Panc1 (cell line): ENCODE results near the gene SBF2. TPM values are rescaled to one million over a fixed set of nuclear protein-coding genes. Genes with fewer than 3 reads are reported as not detected.

Experiments used
- ATAC-seq: fragments of 200-7000 bp; cut with Tn5 transposase; 2 replicates; pipeline ENCODE4 v1.9.1; 2020; ENCODE audit warnings: mild to moderate bottlenecking, moderate library complexity
- BruUV-seq: library from RNA; stranded (reverse); fragments of 400-500 nt; replicated peaks from 2 replicates; lab custom pipeline; 2021; lab: Mats Ljungman, UMichigan
- CTCF ChIA-PET: fragments of 300-600 bp; sonication (Branson Sonifier 250); formaldehyde crosslinking; loops from one replicate; lab custom pipeline; 2022; ENCODE audit warnings: antibody characterized with exemption; lab: Charles Lee
- POLR2A ChIA-PET: fragments of 300-600 bp; sonication (Branson Sonifier 250); formaldehyde crosslinking; loops from one replicate; lab custom pipeline; 2022; ENCODE audit warnings: antibody characterized with exemption; lab: Charles Lee
- DNase-seq: peaks from one replicate; pipeline ENCODE4 v3.0.0-alpha.2; 2010; ENCODE audit warnings: low read depth, low spot score
- H3K27ac ChIP-seq: 2 replicates; pipeline ENCODE4 v1.5.1; 2011; ENCODE audit warnings: mild to moderate bottlenecking, low read length, inconsistent platforms
- H3K27me3 ChIP-seq: fragments of 200-500 bp; sonication (Bioruptor generic); 2 replicates; pipeline ENCODE4 v1.6.0; 2014; ENCODE audit warnings: low read length, inconsistent platforms; ENCODE audit not compliant: control insufficient read depth, insufficient read depth
- H3K36me3 ChIP-seq: fragments of 200-500 bp; sonication (Bioruptor generic); 2 replicates; pipeline ENCODE4 v1.5.1; 2014; ENCODE audit warnings: inconsistent platforms, mild to moderate bottlenecking, low read length, moderate library complexity; ENCODE audit not compliant: control insufficient read depth, insufficient read depth
- H3K4me1 ChIP-seq: 2 replicates; pipeline ENCODE4 v1.5.1; 2011; ENCODE audit warnings: inconsistent platforms, mild to moderate bottlenecking, low read length, moderate library complexity; ENCODE audit not compliant: control insufficient read depth, insufficient read depth
- H3K4me3 ChIP-seq, 2 experiments: 2 replicates each; pipeline ENCODE4 v1.5.1; 2011 to 2012; ENCODE audit warnings: low read depth in 2 of 2, low read length in 2 of 2, mild to moderate bottlenecking in 2 of 2, inconsistent platforms in 1 of 2, moderate library complexity in 1 of 2
- H3K9me3 ChIP-seq: fragments of 200-500 bp; sonication (Bioruptor generic); 2 replicates; pipeline ENCODE4 v1.5.1; 2014; ENCODE audit warnings: low read depth, mild to moderate bottlenecking, inconsistent platforms, low read length, moderate library complexity; ENCODE audit not compliant: control insufficient read depth, insufficient read depth
- POLR2AphosphoS5 ChIP-seq: IDR thresholded peaks from 2 replicates; pipeline ENCODE4 v1.6.1; 2012; ENCODE audit warnings: mild to moderate bottlenecking, low read depth, low read length, moderate library complexity
- SIN3A ChIP-seq: IDR thresholded peaks from 2 replicates; pipeline ENCODE4 v1.6.1; 2012; ENCODE audit warnings: low read depth, mild to moderate bottlenecking, low read length, moderate library complexity, borderline replicate concordance; ENCODE audit not compliant: insufficient read depth
- TCF7L2 ChIP-seq: IDR thresholded peaks from 2 replicates; pipeline ENCODE4 v1.6.1; 2011; ENCODE audit warnings: mild to moderate bottlenecking, low read depth, low read length, inconsistent platforms
- in situ Hi-C: cut with HindIII; loops from 2 replicates; pipeline ENCODE4 v1.10.0; 2016; ENCODE audit warnings: low sequenced_read_pairs, low pct_unique_long_range_greater_than_20kb
- intact Hi-C: fragments of 100-400 bp; cut with micrococcal nuclease; formaldehyde crosslinking; loops from one replicate; pipeline ENCODE4 v1.10.0; 2022; ENCODE audit not compliant: unreplicated experiment
- total RNA-seq: library from RNA; stranded (reverse); gene quantifications from one replicate; pipeline ENCODE4 v1.2.1, GENCODE V29; 2021; ENCODE audit not compliant: unreplicated experiment
- TF ChIP-seq, protein P1 (sequence below), 2 experiments: IDR thresholded peaks; 2 replicates each; pipeline ENCODE4 v1.6.1; 2011 to 2012; ENCODE audit warnings: low read depth in 2 of 2, control low read depth in 1 of 2, low read length in 1 of 2, mild to moderate bottlenecking in 1 of 2, moderate library complexity in 1 of 2; ENCODE audit not compliant: insufficient read depth in 1 of 2
- TF ChIP-seq, protein P2 (sequence below): fragments of 450-650 bp; IDR thresholded peaks from 2 replicates; pipeline ENCODE4 v1.5.1; 2017; ENCODE audit warnings: mild to moderate bottlenecking

The SBF2 gene
- total RNA-seq, 1 experiment from 2014 or later, result 65.0 TPM

GRCh38 chr11:10022764-10023163 is 271.3 kb downstream of the SBF2 start:
- peak overlapping the region; percentile 41; the same call in 1 of the 2 replicates for H3K27ac ChIP-seq
- DNase-seq (no peak), ATAC-seq (no peak)
- ChIA-PET POLR2A (no interaction called here), CTCF (no interaction called here)
- intact Hi-C loops (no loop called here), in situ Hi-C loops (no loop called here)
- no TSS peak for BruUV-seq
- no peaks in the 10 kb centered on the region for H3K9me3 ChIP-seq
- TF ChIP-seq, protein P1, sequence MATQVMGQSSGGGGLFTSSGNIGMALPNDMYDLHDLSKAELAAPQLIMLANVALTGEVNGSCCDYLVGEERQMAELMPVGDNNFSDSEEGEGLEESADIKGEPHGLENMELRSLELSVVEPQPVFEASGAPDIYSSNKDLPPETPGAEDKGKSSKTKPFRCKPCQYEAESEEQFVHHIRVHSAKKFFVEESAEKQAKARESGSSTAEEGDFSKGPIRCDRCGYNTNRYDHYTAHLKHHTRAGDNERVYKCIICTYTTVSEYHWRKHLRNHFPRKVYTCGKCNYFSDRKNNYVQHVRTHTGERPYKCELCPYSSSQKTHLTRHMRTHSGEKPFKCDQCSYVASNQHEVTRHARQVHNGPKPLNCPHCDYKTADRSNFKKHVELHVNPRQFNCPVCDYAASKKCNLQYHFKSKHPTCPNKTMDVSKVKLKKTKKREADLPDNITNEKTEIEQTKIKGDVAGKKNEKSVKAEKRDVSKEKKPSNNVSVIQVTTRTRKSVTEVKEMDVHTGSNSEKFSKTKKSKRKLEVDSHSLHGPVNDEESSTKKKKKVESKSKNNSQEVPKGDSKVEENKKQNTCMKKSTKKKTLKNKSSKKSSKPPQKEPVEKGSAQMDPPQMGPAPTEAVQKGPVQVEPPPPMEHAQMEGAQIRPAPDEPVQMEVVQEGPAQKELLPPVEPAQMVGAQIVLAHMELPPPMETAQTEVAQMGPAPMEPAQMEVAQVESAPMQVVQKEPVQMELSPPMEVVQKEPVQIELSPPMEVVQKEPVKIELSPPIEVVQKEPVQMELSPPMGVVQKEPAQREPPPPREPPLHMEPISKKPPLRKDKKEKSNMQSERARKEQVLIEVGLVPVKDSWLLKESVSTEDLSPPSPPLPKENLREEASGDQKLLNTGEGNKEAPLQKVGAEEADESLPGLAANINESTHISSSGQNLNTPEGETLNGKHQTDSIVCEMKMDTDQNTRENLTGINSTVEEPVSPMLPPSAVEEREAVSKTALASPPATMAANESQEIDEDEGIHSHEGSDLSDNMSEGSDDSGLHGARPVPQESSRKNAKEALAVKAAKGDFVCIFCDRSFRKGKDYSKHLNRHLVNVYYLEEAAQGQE (IDR thresholded peaks at IDR 0.05; ENCODE audit: insufficient read depth in 1 of 2, low read depth in 2 of 2, low read length in 1 of 2), result no peak
- TF ChIP-seq POLR2AphosphoS5 (no peak), TCF7L2 (no peak), SIN3A (no peak)
- TF ChIP-seq, protein P2, sequence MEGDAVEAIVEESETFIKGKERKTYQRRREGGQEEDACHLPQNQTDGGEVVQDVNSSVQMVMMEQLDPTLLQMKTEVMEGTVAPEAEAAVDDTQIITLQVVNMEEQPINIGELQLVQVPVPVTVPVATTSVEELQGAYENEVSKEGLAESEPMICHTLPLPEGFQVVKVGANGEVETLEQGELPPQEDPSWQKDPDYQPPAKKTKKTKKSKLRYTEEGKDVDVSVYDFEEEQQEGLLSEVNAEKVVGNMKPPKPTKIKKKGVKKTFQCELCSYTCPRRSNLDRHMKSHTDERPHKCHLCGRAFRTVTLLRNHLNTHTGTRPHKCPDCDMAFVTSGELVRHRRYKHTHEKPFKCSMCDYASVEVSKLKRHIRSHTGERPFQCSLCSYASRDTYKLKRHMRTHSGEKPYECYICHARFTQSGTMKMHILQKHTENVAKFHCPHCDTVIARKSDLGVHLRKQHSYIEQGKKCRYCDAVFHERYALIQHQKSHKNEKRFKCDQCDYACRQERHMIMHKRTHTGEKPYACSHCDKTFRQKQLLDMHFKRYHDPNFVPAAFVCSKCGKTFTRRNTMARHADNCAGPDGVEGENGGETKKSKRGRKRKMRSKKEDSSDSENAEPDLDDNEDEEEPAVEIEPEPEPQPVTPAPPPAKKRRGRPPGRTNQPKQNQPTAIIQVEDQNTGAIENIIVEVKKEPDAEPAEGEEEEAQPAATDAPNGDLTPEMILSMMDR, result no peak
- no peaks in the 10 kb centered on the region for H3K36me3 ChIP-seq
- peaks cover 6% of the 10 kb centered on the region; the same call in 1 of the 2 replicates for H3K4me1 ChIP-seq
- H3K27me3 ChIP-seq, result no peaks in the 10 kb centered on the region
- no peak overlapping the region for H3K4me3 ChIP-seq

DNA sequence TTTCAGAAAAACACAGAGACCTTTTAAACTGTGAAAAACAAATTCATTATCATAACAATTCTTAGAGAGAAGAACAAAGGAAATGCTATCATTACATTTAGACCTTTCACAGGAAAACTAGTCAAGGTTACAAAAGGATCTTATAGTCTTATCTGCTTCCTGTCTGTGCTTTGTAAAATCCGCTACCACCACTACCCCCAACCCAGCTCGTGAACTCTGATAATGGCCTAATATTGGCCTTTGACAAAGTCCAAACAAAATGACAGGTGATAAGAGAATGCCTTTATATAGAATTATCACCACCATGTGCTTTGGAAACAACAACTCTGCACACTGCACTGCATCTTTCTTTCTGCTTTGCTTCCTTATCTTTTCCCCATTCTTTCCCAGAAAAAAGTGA is 272.5 kb downstream of the SBF2 start:
- POLR2A ChIA-PET, result no interaction called here
- in situ Hi-C loops, result no loop called here
- H3K27ac ChIP-seq, result peak overlapping the region; percentile 23; the same call in 1 of the 2 replicates
- no peaks in the 10 kb centered on the region for H3K36me3 ChIP-seq
- peaks cover 6% of the 10 kb centered on the region; the same call in 1 of the 2 replicates for H3K4me1 ChIP-seq
- H3K27me3 ChIP-seq, result no peaks in the 10 kb centered on the region
- DNase-seq (no peak), ATAC-seq (no peak)
- no TSS peak for BruUV-seq
- no peaks in the 10 kb centered on the region for H3K9me3 ChIP-seq
- CTCF ChIA-PET, result no interaction called here
- no peak overlapping the region for H3K4me3 ChIP-seq
- TF ChIP-seq TCF7L2 (0 out of 2 replicates have a peak, but pooled peaks have one; percentile 9), SIN3A (no peak)
- intact Hi-C loops, result no loop called here

- intact Hi-C loops, result no loop called here
- ATAC-seq (peak; percentile 56; the same call in 1 of the 2 replicates), DNase-seq (no peak)
- peak overlapping the region; percentile 37; the same call in 1 of the 2 replicates for H3K27ac ChIP-seq
- POLR2A ChIA-PET, result interaction anchor here (0.6 kb wide), 1 partner anchor 98 kb away, joined by 4 read pairs; no protein-coding TSS in a partner anchor
- H3K4me3 ChIP-seq, result no peak overlapping the region
- in situ Hi-C loops, result no loop called here
- no TSS peak for BruUV-seq
- no peaks in the 10 kb centered on the region for H3K27me3 ChIP-seq
- TF ChIP-seq SIN3A, result no peak
- TF ChIP-seq TCF7L2, result no peak
- no peak for TF ChIP-seq POLR2AphosphoS5
- TF ChIP-seq, protein P2, result no peak
- TF ChIP-seq, protein P1 (IDR thresholded peaks at IDR 0.05; ENCODE audit: insufficient read depth in 1 of 2, low read depth in 2 of 2, low read length in 1 of 2), result no peak
- peaks cover 6% of the 10 kb centered on the region; the same call in 1 of the 2 replicates for H3K4me1 ChIP-seq
- CTCF ChIA-PET, result no interaction called here
- no peaks in the 10 kb centered on the region for H3K36me3 ChIP-seq
- no peaks in the 10 kb centered on the region for H3K9me3 ChIP-seq
Observed at GRCh38 chr11:10019906-10020682, 273.9 kb downstream of the SBF2 start.
